Fibroblast of lung (primary cell): ENCODE measurements around the gene B3GNT8. TPM values are rescaled to one million over a fixed set of nuclear protein-coding genes. Genes with fewer than 3 reads are reported as not detected.
"Not testable (repeated sequence)": the region's sequence is repeated elsewhere in the genome, so short reads cannot be mapped to it uniquely, and the experiment has no call there.

Experiments
- DNase-seq, 2 donors: peaks; one replicate each; pipeline versions ENCODE4 v3.0.0 to v3.0.0-alpha.2; 2010; ENCODE audit warnings: low read depth in 2 of 2
- H2AFZ ChIP-seq: 2 replicates; pipeline ENCODE4 v1.5.1; 2012; ENCODE audit warnings: low read length, control low read depth, inconsistent platforms
- H3K27ac ChIP-seq: 2 replicates; pipeline ENCODE4 v1.5.1; 2011; ENCODE audit warnings: low read length, control low read depth; ENCODE audit not compliant: insufficient read depth
- H3K27me3 ChIP-seq: 2 replicates; pipeline ENCODE4 v1.5.1; 2011; ENCODE audit warnings: mild to moderate bottlenecking, low read length; ENCODE audit not compliant: control insufficient read depth, insufficient read depth
- H3K36me3 ChIP-seq: 2 replicates; pipeline ENCODE4 v1.5.1; 2011; ENCODE audit warnings: low read length; ENCODE audit not compliant: control insufficient read depth, insufficient read depth
- H3K4me1 ChIP-seq: 2 replicates; pipeline ENCODE4 v1.5.1; 2011; ENCODE audit warnings: low read length; ENCODE audit not compliant: control insufficient read depth, insufficient read depth; ENCODE audit errors: extremely low read depth
- H3K4me2 ChIP-seq: 2 replicates; pipeline ENCODE4 v1.5.1; 2011; ENCODE audit warnings: low read length, control low read depth; ENCODE audit not compliant: insufficient read depth; ENCODE audit errors: extremely low read depth
- H3K4me3 ChIP-seq, 4 experiments: fragments of 200-600 bp in 1 of 4; sonication (generic) in 1 of 4; replicated peaks in 1 of 4; 2 replicates each; pipeline ENCODE4 v1.5.1; 2011 to 2016; ENCODE audit warnings: low read length in 4 of 4, low read depth in 3 of 4, mild to moderate bottlenecking in 3 of 4, control low read depth in 2 of 4, inconsistent platforms in 1 of 4, mixed read lengths in 1 of 4; ENCODE audit not compliant: insufficient read depth in 1 of 4; ENCODE audit errors: control extremely low read depth in 1 of 4
- H3K79me2 ChIP-seq: 2 replicates; pipeline ENCODE4 v1.5.1; 2012; ENCODE audit warnings: mild to moderate bottlenecking, low read length, inconsistent platforms; ENCODE audit not compliant: control insufficient read depth, insufficient read depth
- H3K9ac ChIP-seq: 2 replicates; pipeline ENCODE4 v1.5.1; 2011; ENCODE audit warnings: mild to moderate bottlenecking, low read length, control low read depth; ENCODE audit not compliant: insufficient read depth
- H3K9me3 ChIP-seq: 2 replicates; pipeline ENCODE4 v1.5.1; 2012; ENCODE audit warnings: low read depth, low read length; ENCODE audit not compliant: control insufficient read depth, insufficient read depth
- H4K20me1 ChIP-seq: 2 replicates; pipeline ENCODE4 v1.5.1; 2011; ENCODE audit warnings: low read length; ENCODE audit not compliant: control insufficient read depth, insufficient read depth; ENCODE audit errors: extremely low read depth
- EZH2 ChIP-seq: IDR thresholded peaks from 2 replicates; pipeline ENCODE4 v1.5.1; 2012; ENCODE audit warnings: low read length, control low read depth, mild to moderate bottlenecking; ENCODE audit errors: missing control alignments
- polyA plus RNA-seq, 2 donors: library from polyadenylated mRNA; depleted of rRNA in 1 of 2; stranded (reverse) in 1 of 2; unstranded in 1 of 2; fragments of >200 nt; gene quantifications; 2 replicates each; pipeline ENCODE4 v1.2.1, GENCODE V29; 2011 to 2012; ENCODE audit warnings: missing spikeins in 1 of 2
- total RNA-seq: library from RNA; depleted of rRNA; stranded (reverse); fragments of >200 nt; gene quantifications from 2 replicates; pipeline ENCODE4 v1.2.1, GENCODE V29; 2014
- TF ChIP-seq, protein P1 (sequence below), 2 donors: IDR thresholded peaks in 1 of 2; conservative IDR thresholded peaks in 1 of 2; 1 replicate in 1 of 2; 2 replicates in 1 of 2; pipeline ENCODE4 v1.5.1; 2011 to 2012; ENCODE audit warnings: low read length in 2 of 2, control low read depth in 1 of 2, inconsistent platforms in 1 of 2, low read depth in 1 of 2, mild to moderate bottlenecking in 1 of 2

The B3GNT8 gene
- total and polyA plus RNA-seq, 2 donors (not counting 1 experiment from before 2014, with no cell fraction given): 0.54 to 3.5 TPM

GRCh38 chr19:41436674-41436951, 9.4 kb upstream of the B3GNT8 start:
- Histone ChIP-seq H3K9me3 (no peaks in the 10 kb centered on the region), H2AFZ (no peak overlapping the region)
- DNase-seq: no peak

DNA sequence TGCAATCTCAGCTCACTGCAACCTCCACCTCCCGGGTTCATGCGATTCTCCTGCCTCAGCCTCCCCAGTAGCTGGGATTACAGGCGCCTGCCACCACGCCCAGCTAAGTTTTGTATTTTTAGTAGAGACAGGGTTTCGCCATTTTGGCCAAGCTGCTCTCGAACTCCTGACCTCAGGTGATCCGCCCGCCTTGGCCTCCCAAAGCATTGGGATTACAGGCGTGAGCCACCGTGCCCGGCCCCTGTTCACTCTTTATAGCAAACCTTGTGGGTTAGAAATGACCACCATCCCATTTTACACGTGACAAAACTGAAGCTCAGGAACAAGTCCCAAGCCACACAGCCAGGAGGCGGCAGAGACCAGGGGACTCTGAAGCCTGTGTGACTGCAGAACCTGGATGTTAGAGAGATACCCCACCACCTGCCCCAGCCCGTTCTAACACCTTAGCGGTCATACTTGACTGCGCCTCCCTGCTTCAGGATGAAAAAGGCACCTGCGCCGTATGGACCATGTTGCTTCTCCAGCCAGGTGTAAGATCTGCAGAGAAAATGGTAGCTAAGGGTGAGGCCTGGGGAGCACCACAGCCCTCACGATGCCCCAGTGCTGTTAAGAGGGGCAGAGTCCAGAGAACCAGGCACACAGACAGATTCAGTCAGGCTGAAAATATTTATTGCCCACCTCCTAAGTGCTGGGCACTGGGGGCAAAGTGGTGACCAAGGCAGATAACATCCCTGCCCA, 8.9 kb upstream of the B3GNT8 start:
- H3K79me2 ChIP-seq: peaks cover 3% of the 10 kb centered on the region

More at GRCh38 chr19:41436674-41436951, 9.4 kb upstream of the B3GNT8 start:
- no peak overlapping the region for H3K4me3 ChIP-seq
- H3K27ac ChIP-seq: no peak overlapping the region
- TF ChIP-seq, protein P1, sequence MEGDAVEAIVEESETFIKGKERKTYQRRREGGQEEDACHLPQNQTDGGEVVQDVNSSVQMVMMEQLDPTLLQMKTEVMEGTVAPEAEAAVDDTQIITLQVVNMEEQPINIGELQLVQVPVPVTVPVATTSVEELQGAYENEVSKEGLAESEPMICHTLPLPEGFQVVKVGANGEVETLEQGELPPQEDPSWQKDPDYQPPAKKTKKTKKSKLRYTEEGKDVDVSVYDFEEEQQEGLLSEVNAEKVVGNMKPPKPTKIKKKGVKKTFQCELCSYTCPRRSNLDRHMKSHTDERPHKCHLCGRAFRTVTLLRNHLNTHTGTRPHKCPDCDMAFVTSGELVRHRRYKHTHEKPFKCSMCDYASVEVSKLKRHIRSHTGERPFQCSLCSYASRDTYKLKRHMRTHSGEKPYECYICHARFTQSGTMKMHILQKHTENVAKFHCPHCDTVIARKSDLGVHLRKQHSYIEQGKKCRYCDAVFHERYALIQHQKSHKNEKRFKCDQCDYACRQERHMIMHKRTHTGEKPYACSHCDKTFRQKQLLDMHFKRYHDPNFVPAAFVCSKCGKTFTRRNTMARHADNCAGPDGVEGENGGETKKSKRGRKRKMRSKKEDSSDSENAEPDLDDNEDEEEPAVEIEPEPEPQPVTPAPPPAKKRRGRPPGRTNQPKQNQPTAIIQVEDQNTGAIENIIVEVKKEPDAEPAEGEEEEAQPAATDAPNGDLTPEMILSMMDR (conservative IDR thresholded peaks at IDR 0.05 in 1 of 2, IDR thresholded peaks at IDR 0.05 in 1 of 2; ENCODE audit: low read depth in 1 of 2, low read length in 2 of 2): no peak
- TF ChIP-seq EZH2: no peak
- no peaks in the 10 kb centered on the region for H3K4me1 ChIP-seq
- H3K79me2 ChIP-seq: peaks cover 3% of the 10 kb centered on the region
- no peaks in the 10 kb centered on the region for H3K27me3 ChIP-seq
- H3K9ac ChIP-seq: no peak overlapping the region
- H3K4me2 ChIP-seq: no peak overlapping the region
- H4K20me1 ChIP-seq: no peaks in the 10 kb centered on the region
- H3K36me3 ChIP-seq: peaks cover 13% of the 10 kb centered on the region

DNA sequence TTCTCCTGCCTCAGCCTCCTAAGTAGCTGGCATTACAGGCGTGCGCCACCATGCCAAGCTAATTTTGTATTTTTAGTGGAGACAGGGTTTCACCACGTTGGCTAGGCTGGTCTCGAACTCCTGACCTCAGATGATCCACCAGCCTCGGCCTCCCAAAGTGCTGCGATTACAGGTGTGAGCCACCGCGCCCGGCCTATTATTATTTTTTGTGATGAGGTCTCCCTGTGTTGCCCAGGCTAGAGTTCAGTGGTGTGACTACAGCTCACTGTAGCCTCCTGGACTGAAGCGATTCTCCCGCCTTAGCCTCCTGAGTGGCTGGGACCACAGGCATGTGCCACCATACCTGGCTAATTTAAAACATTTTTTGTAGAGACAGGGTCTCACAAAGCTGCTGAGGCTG, 8.2 kb upstream of the B3GNT8 start:
- not testable (repeated sequence) for H4K20me1 ChIP-seq, H3K9ac ChIP-seq, H3K4me2 ChIP-seq, H3K79me2 ChIP-seq, H2AFZ ChIP-seq, H3K4me1 ChIP-seq, H3K4me3 ChIP-seq, H3K27me3 ChIP-seq, H3K27ac ChIP-seq, H3K9me3 ChIP-seq, DNase-seq
- peaks cover 13% of the 10 kb centered on the region for H3K36me3 ChIP-seq

More for the DNA sequence above, 8.9 kb upstream of the B3GNT8 start:
- no peak overlapping the region for H2AFZ ChIP-seq
- H3K4me2 ChIP-seq: no peak overlapping the region
- no peak overlapping the region for H3K4me3 ChIP-seq
- H4K20me1 ChIP-seq: no peaks in the 10 kb centered on the region
- no peak overlapping the region for H3K9ac ChIP-seq
- no peaks in the 10 kb centered on the region for H3K4me1 ChIP-seq
- peaks cover 13% of the 10 kb centered on the region for H3K36me3 ChIP-seq
- TF ChIP-seq EZH2: no peak
- TF ChIP-seq, protein P1 (conservative IDR thresholded peaks at IDR 0.05 in 1 of 2, IDR thresholded peaks at IDR 0.05 in 1 of 2; ENCODE audit: low read depth in 1 of 2, low read length in 2 of 2): no peak
- H3K27me3 ChIP-seq: no peaks in the 10 kb centered on the region
- DNase-seq: no peak
- H3K27ac ChIP-seq: no peak overlapping the region
- H3K9me3 ChIP-seq: no peaks in the 10 kb centered on the region
